Dermis blood vessel endothelial cell (primary cell): Measurements from ENCODE around the gene VDAC1. TPM values are rescaled to one million over a fixed set of nuclear protein-coding genes. Genes with fewer than 3 reads are reported as not detected.
"Not testable (repeated sequence)": the region's sequence is repeated elsewhere in the genome, so short reads cannot be mapped to it uniquely, and the experiment has no call there.

ENCODE experiments used
- DNase-seq: peaks from one replicate; pipeline ENCODE4 v3.0.0; 2010
- total RNA-seq: library from RNA; depleted of rRNA; stranded (reverse); fragments of >200 nt; gene quantifications from 2 replicates; pipeline ENCODE4 v1.2.3, GENCODE V29; 2014

The VDAC1 gene, protein sequence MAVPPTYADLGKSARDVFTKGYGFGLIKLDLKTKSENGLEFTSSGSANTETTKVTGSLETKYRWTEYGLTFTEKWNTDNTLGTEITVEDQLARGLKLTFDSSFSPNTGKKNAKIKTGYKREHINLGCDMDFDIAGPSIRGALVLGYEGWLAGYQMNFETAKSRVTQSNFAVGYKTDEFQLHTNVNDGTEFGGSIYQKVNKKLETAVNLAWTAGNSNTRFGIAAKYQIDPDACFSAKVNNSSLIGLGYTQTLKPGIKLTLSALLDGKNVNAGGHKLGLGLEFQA
- total RNA-seq, result 261 and 425 TPM in 2 replicates

- DNase-seq, result peak; percentile 87
Observed at GRCh38 chr5:134004626-134005416, at the start of gene VDAC1. VDAC1 (minus strand) TSS chr5:134004975; CDS start chr5:133993012, 11,963 bp downstream.

- peak; percentile 56 for DNase-seq
Observed at GRCh38 chr5:134053840-134054338, 49.1 kb upstream of the VDAC1 start.

GRCh38 chr5:134053314-134053839, 48.6 kb upstream of the VDAC1 start:
- DNase-seq, result no peak

- no peak for DNase-seq
Observed at GRCh38 chr5:134051305-134051704, 46.5 kb upstream of the VDAC1 start.

- DNase-seq, result no peak
Observed at GRCh38 chr5:134048864-134049263, 44.1 kb upstream of the VDAC1 start.

GRCh38 chr5:134047687-134048056, 42.9 kb upstream of the VDAC1 start:
- DNase-seq, result no peak

DNA sequence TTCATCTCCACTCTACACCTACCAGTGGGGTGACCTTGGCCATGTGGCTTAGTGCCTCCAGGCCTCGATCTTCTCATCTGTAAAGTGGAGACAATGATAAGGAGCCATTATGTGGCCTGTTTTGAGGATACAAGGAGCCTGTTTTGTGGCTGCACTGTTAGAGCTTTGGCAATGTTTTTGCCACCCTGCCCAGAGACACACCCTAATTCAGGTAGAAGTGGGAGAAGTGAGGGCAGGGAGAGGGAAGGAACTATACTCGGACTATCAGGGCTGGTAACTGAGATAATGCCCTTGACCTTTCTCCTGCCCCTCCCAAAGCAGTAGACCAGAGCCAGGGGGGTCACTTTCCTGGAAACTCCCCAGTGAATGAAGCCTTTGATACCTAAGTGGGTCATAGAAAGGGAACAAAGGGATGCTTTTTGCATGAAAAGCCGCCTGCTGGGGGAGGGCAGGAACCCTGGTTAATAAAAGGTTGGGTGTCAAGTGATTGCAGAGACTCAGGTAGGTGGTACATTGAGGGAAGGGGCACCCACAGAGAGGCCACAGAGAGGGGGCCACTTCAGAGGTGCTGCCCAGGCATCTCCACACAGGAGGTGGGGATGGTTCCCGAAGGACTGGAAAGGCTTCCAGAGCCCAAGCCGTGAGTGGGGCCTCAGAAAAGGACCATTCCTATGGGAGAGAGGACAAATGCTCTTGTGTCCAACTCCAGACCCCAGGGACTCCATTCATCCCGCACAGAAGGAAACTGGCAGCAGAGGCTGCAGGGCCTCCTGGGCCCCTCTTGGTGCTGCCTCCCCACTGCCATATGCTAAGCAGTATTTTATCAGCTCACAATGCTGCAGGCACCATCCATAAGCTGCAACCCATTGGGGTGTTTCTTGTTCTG, 42.3 kb upstream of the VDAC1 start:
- no peak for DNase-seq

DNA sequence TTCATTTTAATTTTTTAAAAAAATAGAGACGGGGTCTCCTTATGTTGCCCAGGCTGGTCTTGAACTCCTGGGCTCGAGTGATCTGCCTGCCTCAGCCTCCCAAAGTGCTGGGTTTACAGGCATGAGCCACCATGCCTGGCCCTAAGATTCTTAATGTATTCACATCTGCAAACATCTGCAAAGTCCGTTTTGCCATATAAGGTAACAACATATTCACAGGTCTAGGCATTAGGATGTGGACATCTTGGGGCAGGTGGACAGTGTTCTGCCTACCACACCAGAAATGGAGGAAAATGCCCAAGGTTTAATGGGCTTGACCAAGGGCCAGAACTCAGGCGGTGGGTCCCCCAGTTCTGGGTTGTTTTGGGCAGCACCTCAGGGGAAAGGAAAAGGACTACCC, 41.6 kb upstream of the VDAC1 start:
- DNase-seq, result no peak

DNA sequence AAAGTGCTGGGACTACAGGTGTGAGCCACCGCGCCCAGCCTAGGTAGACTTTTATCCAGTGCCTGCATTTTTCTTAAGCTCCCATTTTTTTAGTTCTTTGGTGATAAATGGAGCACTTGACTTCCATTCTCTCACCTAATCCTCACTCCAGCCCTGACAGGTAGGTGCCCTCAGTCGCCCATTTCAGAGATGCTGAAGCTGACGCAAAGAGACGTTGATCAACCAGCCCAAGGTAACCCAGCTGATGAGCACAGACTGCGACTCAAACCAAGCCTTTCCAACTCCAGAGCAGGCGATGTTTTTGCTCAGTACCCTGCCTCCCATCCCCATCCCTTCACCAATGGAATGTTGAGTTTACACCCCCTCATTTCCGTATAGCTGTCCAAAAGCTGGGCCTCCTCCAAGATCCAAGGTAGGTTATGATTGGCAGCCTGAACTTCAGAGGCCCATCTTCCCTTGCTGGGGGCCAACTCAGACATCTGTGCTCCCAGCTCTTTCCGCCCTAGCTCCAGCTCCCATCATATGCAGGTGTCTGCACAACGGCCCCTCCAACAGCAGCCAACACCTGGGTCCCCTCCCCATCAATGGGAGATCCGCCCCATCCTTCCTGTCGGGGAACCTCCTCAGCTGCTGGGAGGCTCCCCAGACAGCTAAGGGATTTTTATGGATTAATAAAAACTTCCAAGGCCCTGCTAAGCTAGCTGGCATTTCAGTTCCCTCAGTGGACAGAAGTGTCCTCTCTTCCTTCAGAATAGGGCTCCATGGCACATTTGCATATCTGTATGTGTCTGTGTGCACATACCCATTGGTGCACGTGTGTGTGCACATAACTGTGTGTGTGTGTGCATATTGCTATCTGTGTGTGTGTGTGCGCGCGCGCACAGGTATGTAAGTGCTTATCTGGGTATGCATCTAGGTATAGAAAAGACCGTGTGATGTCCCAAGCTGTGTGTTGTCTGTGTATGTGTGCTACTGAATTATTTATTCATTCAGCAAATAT, 39.3 kb upstream of the VDAC1 start:
- DNase-seq, result no peak

- no peak for DNase-seq
Observed at GRCh38 chr5:134041570-134042411, 37.0 kb upstream of the VDAC1 start.

- no peak for DNase-seq
Observed at GRCh38 chr5:134038138-134038537, 33.4 kb upstream of the VDAC1 start.

- DNase-seq, result no peak
Observed at GRCh38 chr5:134037160-134037559, 32.4 kb upstream of the VDAC1 start.

DNA sequence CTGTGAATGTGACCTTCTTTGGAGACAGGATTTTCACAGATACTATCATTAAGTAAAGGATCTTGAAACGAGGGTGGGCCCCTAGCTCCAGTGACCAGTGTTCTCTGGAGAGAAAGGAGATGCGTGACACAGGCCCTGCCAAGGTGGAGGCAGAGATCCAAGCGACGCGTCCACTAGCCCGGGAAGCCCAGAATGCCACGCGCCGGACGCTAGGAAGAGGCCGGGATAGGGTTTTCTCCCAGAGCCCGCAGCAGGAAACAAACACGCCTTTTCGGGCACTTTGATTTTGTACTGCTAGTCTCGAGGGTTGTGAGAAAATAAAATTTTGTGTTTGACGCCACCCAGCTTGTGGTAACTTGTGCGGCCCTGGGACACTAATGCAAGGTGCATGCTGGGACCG, 29.6 kb upstream of the VDAC1 start:
- no peak for DNase-seq

- DNase-seq, result not testable (repeated sequence)
Observed at GRCh38 chr5:134030303-134030964, 25.7 kb upstream of the VDAC1 start.

GRCh38 chr5:134029156-134029555, 24.4 kb upstream of the VDAC1 start:
- no peak for DNase-seq

DNA sequence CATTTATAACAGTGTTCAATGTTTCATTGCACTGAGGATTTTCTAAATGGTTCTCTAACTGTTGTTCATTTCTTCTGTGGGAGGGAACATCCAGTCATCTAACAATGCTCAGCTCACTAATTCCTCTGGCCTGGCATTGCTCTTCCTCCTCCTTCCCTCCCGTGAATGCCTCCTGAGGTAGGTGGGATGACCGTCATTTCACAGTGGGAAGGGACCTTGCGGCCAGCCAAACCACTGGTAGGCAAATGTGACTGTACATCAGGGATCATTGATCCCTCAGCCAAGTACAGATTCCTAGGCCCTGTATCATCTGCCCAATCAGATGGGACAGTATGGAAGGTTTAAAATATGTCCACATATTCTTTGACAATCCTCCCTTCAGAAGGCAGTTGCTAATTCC, 23.7 kb upstream of the VDAC1 start:
- DNase-seq, result no peak

- DNase-seq, result no peak
Observed at GRCh38 chr5:134027288-134027615, 22.5 kb upstream of the VDAC1 start.

DNA sequence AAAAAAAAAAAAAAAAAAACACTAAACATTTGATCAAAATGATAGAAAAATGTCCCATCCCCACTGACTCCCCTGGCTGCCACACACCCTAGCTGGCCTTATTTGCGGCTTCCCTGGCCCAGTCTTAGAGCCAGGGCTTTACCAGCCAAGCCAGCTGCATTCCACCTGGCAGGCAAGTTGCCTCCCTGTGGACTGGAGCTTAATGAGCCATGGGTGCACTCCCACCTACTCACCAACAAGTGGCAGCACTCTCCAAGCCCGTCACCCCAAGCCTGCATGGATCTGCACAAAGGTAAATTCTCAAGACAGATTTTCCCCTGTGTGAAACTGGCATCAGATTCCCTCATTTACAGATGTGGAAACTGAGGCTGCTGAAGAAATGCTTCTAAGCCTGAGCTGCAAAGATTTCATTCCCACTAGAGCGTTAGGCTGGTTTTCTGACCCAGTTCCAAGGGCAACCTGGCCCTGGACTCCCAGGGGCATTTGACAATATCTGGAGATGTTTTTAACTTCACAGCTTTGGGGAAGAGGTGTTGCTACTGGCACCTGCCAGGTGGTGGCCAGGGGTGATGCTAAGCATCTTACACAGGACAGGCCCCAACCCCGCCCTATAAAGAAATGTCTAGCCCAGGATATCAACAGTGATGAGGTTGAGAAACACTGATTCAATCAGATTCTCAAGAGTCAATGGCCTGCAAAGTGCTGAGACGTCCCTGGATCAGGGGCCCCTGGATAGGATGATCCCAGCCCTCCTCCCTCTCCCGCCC, 21.9 kb upstream of the VDAC1 start:
- peak; percentile 76 for DNase-seq

DNA sequence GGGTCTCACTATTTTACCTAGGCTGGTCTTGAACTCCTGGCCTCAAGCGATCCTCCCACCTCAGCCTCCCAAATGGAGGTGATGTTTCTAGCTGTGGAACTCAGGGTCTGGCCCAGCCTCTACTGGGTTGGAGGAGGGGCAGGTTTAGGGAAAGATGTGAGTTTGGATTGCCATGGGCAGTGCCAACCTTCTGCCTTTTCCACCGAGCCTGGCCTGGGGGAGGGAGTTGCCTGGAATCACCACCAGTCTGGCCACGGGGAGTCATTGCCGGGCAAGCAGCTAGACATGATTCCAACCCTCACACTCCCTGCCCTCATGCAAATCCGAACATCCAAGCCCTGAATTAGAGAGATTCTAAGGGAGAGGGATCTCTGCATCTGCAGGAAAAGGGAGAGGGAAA, 21.0 kb upstream of the VDAC1 start:
- DNase-seq, result no peak
